Measurements from ENCODE around the gene DCTN2. TPM values are rescaled to one million over a fixed set of nuclear protein-coding genes. Genes with fewer than 3 reads are reported as not detected.

DCTN2 gene
- total RNA-seq, 1 experiment from 2014 or later = 109 TPM

GRCh38 chr12:57550641-57551549 is 3.9 kb upstream of the DCTN2 start:
- DNase-seq (ENCODE audit: low spot score) = no peak

- DNase-seq (ENCODE audit: low spot score) = no peak
These were observed 3.1 kb upstream of the DCTN2 start, which contains the start of gene KIF5A for GRCh38 chr12:57549909-57550640. Gene KIF5A, plus strand, starts transcription at chr12:57550044. Its CDS starts 228 bp downstream, at chr12:57550272.

DNA sequence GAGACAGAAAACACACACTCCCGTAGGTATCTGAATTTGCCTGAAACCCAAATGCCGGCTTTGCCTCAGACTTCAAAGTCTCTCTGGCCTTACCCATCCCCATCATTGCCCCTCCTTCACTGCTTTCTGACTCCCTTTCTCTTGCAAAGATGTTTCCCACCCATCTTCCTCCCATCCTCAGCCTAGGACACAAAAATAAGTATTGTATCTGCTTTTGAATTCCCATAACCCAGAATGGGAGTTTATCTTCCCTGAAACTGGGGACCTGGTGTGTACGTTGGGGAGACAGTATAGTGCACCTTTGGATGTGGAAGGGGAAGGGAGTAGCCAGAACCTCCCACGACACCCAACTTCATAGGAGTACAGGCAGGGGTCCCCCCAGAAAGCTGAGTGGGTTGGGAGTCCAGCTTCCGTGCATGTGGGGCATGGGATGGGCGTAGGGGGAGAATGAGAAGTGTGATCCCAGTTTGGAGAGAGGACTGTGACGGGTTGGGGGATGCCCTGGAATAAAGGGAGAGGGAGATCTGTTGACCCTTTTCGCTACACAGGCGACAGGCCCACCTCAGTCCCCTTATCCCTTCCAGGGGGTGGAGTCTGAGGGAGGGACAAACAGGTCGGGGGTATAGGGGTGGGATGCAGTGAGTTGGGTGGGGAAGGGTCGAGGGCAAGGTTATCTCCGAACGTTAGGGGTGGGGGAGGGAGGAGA is 2.4 kb upstream of the DCTN2 start:
- no peak for DNase-seq (ENCODE audit: low spot score)

DNA sequence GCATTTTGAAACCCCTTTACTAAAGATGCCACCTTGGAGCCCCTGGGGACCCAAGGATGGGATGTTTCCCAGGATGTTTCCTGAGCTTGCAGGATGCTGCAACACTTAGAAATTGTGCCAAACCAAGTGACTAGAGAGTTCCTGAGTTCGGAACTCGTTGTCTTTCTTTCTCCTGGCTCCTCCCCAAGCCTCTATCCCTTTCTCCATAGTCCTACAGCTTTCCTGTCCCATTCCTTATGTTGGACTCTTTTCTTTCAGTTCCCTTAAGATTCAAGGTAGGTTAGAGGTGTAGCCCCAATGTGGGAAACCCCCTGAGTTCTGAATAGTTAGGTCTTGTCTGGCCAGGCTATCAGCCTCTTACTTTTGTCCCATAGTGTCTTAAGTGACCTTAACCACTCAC is 1.5 kb upstream of the DCTN2 start:
- no peak for DNase-seq (ENCODE audit: low spot score)

DNA sequence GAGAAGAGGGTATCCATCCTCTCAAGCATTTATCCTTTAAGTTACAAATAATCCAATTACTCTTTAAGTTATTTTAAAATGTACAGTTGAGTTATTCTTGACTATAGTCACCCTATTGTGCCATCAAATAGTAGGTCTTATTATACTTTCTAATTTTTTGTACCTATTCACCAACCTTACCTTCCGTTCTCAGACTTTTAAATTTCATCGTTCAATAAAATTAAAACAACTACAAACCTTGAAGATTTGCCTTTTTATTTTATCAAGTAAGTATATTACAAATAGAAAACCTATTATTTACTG is 972 bp upstream of the DCTN2 start:
- no peak for DNase-seq (ENCODE audit: low spot score)

GRCh38 chr12:57547288-57548012 is 458 bp upstream of the DCTN2 start:
- no peak for DNase-seq (ENCODE audit: low spot score)

DNA sequence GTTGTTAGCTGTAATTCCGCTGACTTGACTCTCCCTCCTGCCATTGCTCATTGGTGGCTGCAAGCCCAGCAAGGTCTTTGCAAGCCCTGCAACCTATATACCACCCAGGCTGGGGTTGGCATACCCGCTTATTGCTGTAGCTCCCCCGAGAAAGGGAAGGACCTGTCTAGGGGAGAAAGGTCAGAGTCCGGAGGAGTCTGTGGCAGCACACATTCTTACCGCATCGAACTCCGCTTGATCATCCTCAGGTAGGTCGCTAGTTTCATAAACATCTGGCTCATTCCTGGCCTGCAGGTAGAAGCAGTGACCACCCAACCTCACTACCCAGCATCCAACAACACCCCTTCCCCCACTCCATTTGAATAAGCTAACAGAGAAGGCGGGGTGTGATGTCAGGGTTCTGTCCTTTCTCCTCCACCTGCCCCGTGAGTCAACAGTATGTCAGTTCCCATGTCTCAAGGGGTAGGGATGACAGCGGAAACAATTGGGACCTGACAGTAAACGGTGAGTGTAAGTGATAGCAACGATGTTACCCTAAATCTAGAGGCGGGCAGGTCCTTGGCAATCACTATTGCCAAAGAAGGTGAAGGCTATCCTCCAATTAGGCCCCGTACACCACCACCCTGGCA is 1.1 kb downstream of the DCTN2 start:
- DNase-seq (ENCODE audit: low spot score) = no peak

- DNase-seq (ENCODE audit: low spot score) = no peak
These were observed 3.4 kb downstream of the DCTN2 start for GRCh38 chr12:57543581-57543980.

- DNase-seq (ENCODE audit: low spot score) = no peak
These were observed 5.3 kb downstream of the DCTN2 start for GRCh38 chr12:57541717-57542116.

- DNase-seq (ENCODE audit: low spot score) = no peak
These were observed 6.0 kb downstream of the DCTN2 start for GRCh38 chr12:57541001-57541400.

GRCh38 chr12:57539134-57539768 is 7.7 kb downstream of the DCTN2 start:
- DNase-seq (ENCODE audit: low spot score) = no peak

DNA sequence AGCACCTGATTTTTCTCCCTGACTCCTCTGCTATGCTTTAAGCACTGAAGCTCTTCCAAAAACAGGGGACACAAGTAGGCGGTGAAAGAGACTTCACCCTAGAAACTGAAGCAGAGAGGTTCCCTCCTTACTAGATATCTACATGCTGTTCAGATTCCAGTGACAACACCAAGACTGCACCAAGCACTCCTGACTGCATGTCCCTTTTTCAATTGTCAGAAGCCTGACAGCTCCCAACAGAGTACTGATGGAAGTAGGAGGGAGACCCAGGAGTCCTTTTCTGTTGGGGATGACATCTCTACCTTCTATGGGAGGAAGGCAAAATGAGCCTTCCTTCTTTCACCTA is 10.4 kb downstream of the DCTN2 start:
- DNase-seq (ENCODE audit: low spot score) = no peak

DNA sequence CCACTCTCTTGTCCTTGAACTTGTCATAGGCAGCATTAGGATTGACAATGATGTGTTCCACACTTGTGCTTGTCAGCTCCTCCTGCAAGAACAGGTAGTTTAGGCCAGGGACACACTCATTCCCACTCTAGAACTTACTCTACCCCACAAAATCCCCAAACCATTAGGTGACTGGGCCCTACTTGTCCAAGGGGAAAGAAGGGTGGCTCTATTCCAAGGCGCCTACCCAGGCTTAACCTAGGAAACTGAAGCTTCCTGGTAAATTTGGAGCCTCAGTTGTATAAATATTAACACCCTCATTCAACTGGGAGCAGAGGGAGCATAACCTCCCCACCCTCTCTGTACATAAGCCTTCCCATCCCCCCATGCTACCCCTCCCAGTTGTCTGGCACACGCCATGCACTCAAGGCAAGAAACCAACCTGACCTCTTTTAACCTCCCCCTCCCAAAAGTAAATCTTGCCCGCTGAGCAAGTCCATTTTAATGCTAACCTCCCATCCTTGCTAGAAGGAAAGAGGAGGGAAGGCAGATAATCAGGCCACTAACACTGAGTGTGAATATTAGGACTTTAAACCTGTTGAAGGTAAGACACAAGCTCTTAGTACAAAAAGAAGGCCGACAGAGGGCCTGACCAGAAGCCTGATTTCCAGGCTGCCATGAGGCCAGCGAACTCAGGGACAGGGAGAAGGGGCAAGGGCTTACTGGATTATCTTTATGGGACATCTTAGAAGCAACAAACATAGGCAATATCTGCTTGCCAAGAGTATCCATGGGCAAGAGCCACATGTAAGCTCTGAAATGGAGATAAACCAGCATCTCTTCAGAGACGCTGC is 11.0 kb downstream of the DCTN2 start:
- no peak for DNase-seq (ENCODE audit: low spot score)

DNA sequence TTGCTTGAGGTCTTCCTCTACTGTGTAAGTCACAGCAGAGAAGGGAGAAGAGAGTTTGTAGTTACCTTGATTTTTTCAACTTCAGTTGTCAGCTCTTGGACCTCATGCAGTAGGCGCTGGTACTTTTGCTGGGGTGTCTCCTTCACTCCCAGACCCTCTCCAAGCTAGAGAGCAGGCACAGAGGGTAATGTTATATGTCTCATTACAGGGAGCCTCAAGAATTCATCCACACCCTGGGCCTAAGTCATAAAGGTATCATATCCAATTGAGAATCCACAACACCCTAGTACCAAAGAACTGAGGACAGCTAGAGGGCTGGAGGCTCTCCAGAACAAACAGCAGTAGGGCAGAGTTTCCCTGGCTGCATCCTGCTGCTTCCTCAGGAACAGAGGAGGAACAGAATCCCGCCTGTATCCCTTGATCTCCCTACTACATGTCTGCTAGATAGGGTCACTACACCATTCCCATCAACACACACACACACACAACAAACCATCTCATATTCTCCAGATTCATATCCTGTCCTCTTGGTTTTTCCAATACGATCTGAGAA is 11.9 kb downstream of the DCTN2 start:
- no peak for DNase-seq (ENCODE audit: low spot score)

DNA sequence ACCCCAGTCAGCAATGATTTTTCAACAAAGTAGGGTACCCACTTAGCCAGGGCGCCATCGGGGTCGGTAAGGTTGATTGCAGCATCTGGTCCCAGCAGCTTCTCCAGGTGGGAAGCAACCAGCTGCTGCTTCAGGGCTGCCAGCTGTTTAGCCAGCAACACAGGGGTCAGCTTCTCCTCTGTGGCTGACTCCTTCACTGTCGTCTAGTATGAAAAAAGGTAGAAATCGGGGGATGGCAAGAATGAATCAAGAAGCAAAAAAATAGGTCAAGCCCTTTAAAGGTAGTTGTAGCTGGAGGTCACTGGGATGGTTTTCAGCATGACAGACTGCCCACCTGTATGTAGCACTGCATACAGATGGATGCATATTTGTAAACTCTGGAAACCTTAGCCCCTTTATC is 12.7 kb downstream of the DCTN2 start:
- DNase-seq (ENCODE audit: low spot score) = no peak

DNA sequence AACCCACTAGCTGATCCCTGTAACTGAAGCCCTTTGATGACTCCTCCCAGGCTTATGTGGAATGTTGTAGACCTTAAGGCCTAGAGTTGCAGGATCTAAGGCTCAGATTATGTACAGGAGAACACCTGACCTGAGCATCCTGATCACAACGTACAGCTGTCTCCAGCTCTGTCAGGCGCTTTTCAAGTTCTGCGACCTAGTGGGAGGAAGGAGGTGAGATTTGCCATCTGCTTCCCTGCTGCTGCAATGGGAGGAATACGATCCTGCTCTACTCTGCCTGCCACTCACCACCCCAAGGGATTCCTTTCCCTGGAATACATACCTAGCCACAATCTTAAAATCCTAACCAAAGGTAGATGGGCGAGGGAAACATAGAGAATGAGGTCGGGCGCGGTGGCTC is 13.9 kb downstream of the DCTN2 start:
- no peak for DNase-seq (ENCODE audit: low spot score)

GRCh38 chr12:57531836-57532235 is 15.2 kb downstream of the DCTN2 start:
- no peak for DNase-seq (ENCODE audit: low spot score)

GRCh38 chr12:57530396-57531142 is 16.4 kb downstream of the DCTN2 start:
- no peak for DNase-seq (ENCODE audit: low spot score)

- DNase-seq (ENCODE audit: low spot score) = no peak
These were observed 17.2 kb downstream of the DCTN2 start for GRCh38 chr12:57529831-57530230.
